ENCODE measurements around the gene FAM20B. TPM values are rescaled to one million over a fixed set of nuclear protein-coding genes. Genes with fewer than 3 reads are reported as not detected.

Gene FAM20B
- total RNA-seq (28.5 and 32.8 TPM in 2 replicates), polyA plus RNA-seq (5.2 and 7.5 TPM in 2 replicates), polyA minus RNA-seq (8.2 and 9.8 TPM in 2 replicates)
- total RNA-seq (2013) = 17.4 TPM

GRCh38 chr1:179025125-179025974 is at the start of gene FAM20B:
FAM20B (plus strand) TSS chr1:179025894; CDS start chr1:179043848, 17,954 bp downstream.
- 9% methylated on average over 50 of the region's 58 CpGs for WGBS (ENCODE audit: insufficient coverage)
- peak within 1 kb of the TSS; percentile 87 for H3K4me2 ChIP-seq (replicated peaks; ENCODE audit: low read depth, low read length, poor library complexity, severe bottlenecking)
- DNase-seq (peak; percentile 95), ATAC-seq (ENCODE audit: low read depth) (peak; percentile 80)
- H3K27me3 ChIP-seq (replicated peaks in 1 of 4; ENCODE audit: control extremely low read depth in 1 of 4, control insufficient read depth in 3 of 4, insufficient read depth in 4 of 4, low read length in 3 of 4) = no peaks in the 10 kb centered on the region
- no peaks in the 10 kb centered on the region for H3K9me3 Mint-ChIP-seq (ENCODE audit: insufficient read depth)
- H2AFZ ChIP-seq (ENCODE audit: insufficient read depth, low read depth, low read length, poor library complexity, severe bottlenecking) = peak within 1 kb of the TSS; percentile 74
- peak within 1 kb of the TSS; percentile 95 for H3K27ac Mint-ChIP-seq
- H3K9me3 ChIP-seq (ENCODE audit: control extremely low read depth in 1 of 3, control insufficient read depth in 2 of 3, insufficient read depth in 1 of 3, low read length in 2 of 3) = peaks cover 0 to 4% (median 0%) of the 10 kb centered on the region in 3 donors
- peak within 1 kb of the TSS; percentile 91 for H3K9ac ChIP-seq (ENCODE audit: low read length)
- H3K27me3 Mint-ChIP-seq = no peaks in the 10 kb centered on the region
- H4K20me1 ChIP-seq (ENCODE audit: control insufficient read depth, insufficient read depth, low read length, poor library complexity, severe bottlenecking) = no peaks in the 10 kb centered on the region
- peaks cover 45% of the 10 kb centered on the region for H3K4me1 Mint-ChIP-seq
- peak within 1 kb of the TSS; percentile 77 to 97 (median 87) for H3K4me3 ChIP-seq (ENCODE audit: control extremely low read depth in 1 of 5, extremely low read depth in 1 of 5, insufficient read depth in 1 of 5, low read depth in 2 of 5, low read length in 4 of 5)
- H3K4me3 Mint-ChIP-seq = peak within 1 kb of the TSS; percentile 97
- peaks cover 29 to 36% of the 10 kb centered on the region in 2 donors for H3K4me1 ChIP-seq (ENCODE audit: control insufficient read depth in 2 of 2, insufficient read depth in 2 of 2, low read length in 2 of 2)
- TF ChIP-seq CTCF (IDR thresholded peaks at IDR 0.05) (no peak), EZH2 (IDR thresholded peaks at IDR 0.05; ENCODE audit: borderline replicate concordance, insufficient read depth, low read depth, low read length, poor library complexity, severe bottlenecking) (no peak)
- CTCF ChIA-PET = interaction anchor here (1.5 kb wide), 1 partner anchor 23 kb away, joined by 4 read pairs; no protein-coding TSS in a partner anchor
- POLR2A ChIA-PET = no interaction called here
- peak within 1 kb of the TSS; percentile 92 to 95 for H3K27ac ChIP-seq (ENCODE audit: low read length in 2 of 2)
- H3K36me3 ChIP-seq (replicated peaks in 1 of 2; ENCODE audit: control extremely low read depth in 1 of 2, control insufficient read depth in 1 of 2, extremely low read depth in 1 of 2, insufficient read depth in 2 of 2, low read length in 1 of 2) = peaks cover 0 to 1% of the 10 kb centered on the region in 2 experiments
- intact Hi-C loops (cut with micrococcal nuclease) = loop anchor here (1.0 to 10.0 kb wide), 4 partner anchors 57 to 929 kb away; partner anchors contain the start of genes ABL2, CEP350, TOR1AIP1 and TOR3A
- peaks cover 38% of the 10 kb centered on the region for H3K79me2 ChIP-seq (ENCODE audit: control insufficient read depth, insufficient read depth, low read length)

GRCh38 chr1:178976541-178976940 is 49.2 kb upstream of the FAM20B start:
- WGBS (ENCODE audit: insufficient coverage) = 100% methylated on average over 2 of the region's 2 CpGs
- no peak overlapping the region for H3K4me3 Mint-ChIP-seq
- Histone ChIP-seq H3K79me2 (ENCODE audit: control insufficient read depth, insufficient read depth, low read length) (no peaks in the 10 kb centered on the region), H3K27ac (ENCODE audit: low read length in 2 of 2) (no peak overlapping the region), H4K20me1 (ENCODE audit: control insufficient read depth, insufficient read depth, low read length, poor library complexity, severe bottlenecking) (no peaks in the 10 kb centered on the region), H2AFZ (ENCODE audit: insufficient read depth, low read depth, low read length, poor library complexity, severe bottlenecking) (no peak overlapping the region), H3K4me1 (ENCODE audit: control insufficient read depth in 2 of 2, insufficient read depth in 2 of 2, low read length in 2 of 2) (peaks cover 0 to 3% of the 10 kb centered on the region in 2 donors), H3K27me3 (replicated peaks in 1 of 4; ENCODE audit: control extremely low read depth in 1 of 4, control insufficient read depth in 3 of 4, insufficient read depth in 4 of 4, low read length in 3 of 4) (peaks cover 0 to 3% (median 2%) of the 10 kb centered on the region in 4 experiments), H3K9ac (ENCODE audit: low read length) (no peak overlapping the region), H3K36me3 (replicated peaks in 1 of 2; ENCODE audit: control extremely low read depth in 1 of 2, control insufficient read depth in 1 of 2, extremely low read depth in 1 of 2, insufficient read depth in 2 of 2, low read length in 1 of 2) (no peaks in the 10 kb centered on the region), H3K9me3 (ENCODE audit: control extremely low read depth in 1 of 3, control insufficient read depth in 2 of 3, insufficient read depth in 1 of 3, low read length in 2 of 3) (peaks cover 3 to 27% (median 18%) of the 10 kb centered on the region in 3 donors), H3K4me3 (ENCODE audit: control extremely low read depth in 1 of 5, extremely low read depth in 1 of 5, insufficient read depth in 1 of 5, low read depth in 2 of 5, low read length in 4 of 5) (no peak overlapping the region), H3K4me2 (replicated peaks; ENCODE audit: low read depth, low read length, poor library complexity, severe bottlenecking) (no peak overlapping the region)
- ATAC-seq (ENCODE audit: low read depth) (no peak), DNase-seq (no peak)
- no peaks in the 10 kb centered on the region for H3K4me1 Mint-ChIP-seq
- H3K27me3 Mint-ChIP-seq = peaks cover 8% of the 10 kb centered on the region
- no peak overlapping the region for H3K27ac Mint-ChIP-seq
- ChIA-PET CTCF (interaction anchor here (2.2 kb wide), 1 partner anchor 27 kb away, joined by 6 read pairs; no protein-coding TSS in a partner anchor), POLR2A (no interaction called here)
- intact Hi-C loops (cut with micrococcal nuclease) = no loop called here
- TF ChIP-seq CTCF (IDR thresholded peaks at IDR 0.05) (no peak), EZH2 (IDR thresholded peaks at IDR 0.05; ENCODE audit: borderline replicate concordance, insufficient read depth, low read depth, low read length, poor library complexity, severe bottlenecking) (no peak)
- peaks cover 20% of the 10 kb centered on the region for H3K9me3 Mint-ChIP-seq (ENCODE audit: insufficient read depth)

Data from B cell (primary cell).